ENCODE data around the gene EXOC3L4. TPM values are rescaled to one million over a fixed set of nuclear protein-coding genes. Genes with fewer than 3 reads are reported as not detected.
A peak's percentile ranks its signal among the peaks of the same experiment; 100 is the strongest.

EXOC3L4 gene
- total RNA-seq, 2 experiments from 2014 or later: not detected

GRCh38 chr14:103101963-103102688, 7.6 kb downstream of the EXOC3L4 start:
- peaks cover 37% of the 10 kb centered on the region for H3K27me3 Mint-ChIP-seq
- POLR2A ChIA-PET: no interaction called here
- DNase-seq (no peak), ATAC-seq (ENCODE audit: low read depth) (no peak)
- H3K27ac Mint-ChIP-seq: no peak overlapping the region
- H3K4me1 Mint-ChIP-seq: peaks cover 2% of the 10 kb centered on the region
- H3K9me3 Mint-ChIP-seq: no peaks in the 10 kb centered on the region
- no peaks in the 10 kb centered on the region for H3K36me3 Mint-ChIP-seq
- H3K4me3 Mint-ChIP-seq: no peak overlapping the region

DNA sequence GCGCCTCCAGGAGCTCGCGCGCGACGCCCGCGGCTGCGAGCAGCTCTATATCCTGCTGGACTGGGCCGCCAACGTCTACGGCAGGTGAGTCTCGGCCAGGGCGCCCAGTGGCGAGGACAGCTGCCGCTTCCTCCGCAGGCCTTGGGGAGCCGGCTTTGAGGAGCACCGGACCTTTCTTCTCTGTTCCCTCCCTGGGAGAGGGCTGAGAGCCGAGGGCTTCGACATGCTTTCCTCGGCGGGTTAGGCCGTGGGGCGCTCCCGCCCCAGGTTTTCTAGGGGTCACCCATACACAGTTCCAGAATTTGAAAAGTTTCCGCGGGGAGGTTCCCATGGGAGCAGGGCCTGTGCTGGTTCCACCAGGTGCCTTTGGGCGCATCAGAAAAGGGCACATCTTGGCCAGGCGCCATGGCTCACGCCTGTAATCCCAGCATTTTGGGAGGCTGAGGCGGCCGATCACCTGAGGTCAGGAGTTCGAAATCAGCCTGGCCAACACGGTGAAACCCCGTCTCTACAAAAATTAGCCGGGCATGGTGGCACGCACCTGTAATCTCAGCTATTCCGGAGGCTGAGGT, 8.2 kb downstream of the EXOC3L4 start:
- no peak overlapping the region for H3K4me3 Mint-ChIP-seq
- POLR2A ChIA-PET: no interaction called here

DNA sequence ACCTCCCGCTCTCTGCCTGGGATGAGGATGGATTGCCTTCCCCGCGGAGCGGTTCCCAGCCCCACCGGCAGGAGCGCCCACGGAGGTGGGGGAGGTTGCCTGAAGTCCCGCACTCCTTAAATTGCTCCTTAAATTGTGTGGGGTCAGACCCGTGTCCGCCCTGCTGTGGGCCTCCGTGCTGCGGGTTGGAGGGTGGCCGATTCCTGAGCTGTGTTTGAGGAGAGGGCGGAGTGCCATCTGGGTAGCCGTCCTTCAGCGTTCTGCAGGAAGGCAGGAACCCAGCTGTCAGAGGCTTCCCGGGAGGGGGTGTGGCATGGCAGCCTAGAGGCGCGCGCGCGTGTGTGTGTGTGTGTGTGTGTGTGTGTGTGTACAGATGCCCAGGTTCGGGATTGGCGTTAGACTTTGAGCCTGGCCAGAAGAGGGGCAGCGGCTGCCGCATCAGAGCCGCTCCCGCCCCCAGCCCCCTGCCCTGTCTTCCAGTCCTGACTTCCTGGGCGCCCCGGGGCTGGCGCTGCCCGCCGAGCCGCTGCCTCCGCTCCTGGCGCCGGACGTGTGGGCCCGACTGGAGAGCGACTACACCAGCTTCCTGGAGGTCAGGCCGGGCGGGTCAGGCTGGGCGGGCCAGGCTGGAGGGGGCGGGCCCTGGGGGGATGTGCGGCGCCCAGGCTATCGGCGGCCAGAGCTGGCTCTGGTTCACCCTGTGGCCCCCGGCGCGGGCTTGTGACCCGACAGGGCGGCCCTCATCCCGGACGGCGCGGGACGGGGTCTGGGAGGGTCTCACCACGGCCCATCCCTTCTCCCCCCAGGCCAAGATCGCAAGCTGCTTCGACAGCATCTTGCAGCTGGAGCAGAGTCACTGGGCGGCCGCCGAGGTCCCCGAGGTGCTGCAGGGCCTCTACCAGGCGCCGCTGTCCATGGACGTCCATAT, 9.2 kb downstream of the EXOC3L4 start:
- Mint-ChIP-seq H3K4me3 (no peak overlapping the region), H3K27ac (no peak overlapping the region), H3K27me3 (peaks cover 37% of the 10 kb centered on the region), H3K4me1 (peaks cover 2% of the 10 kb centered on the region), H3K9me3 (no peaks in the 10 kb centered on the region), H3K36me3 (no peaks in the 10 kb centered on the region)
- POLR2A ChIA-PET: no interaction called here
- ATAC-seq (ENCODE audit: low read depth): no peak
- DNase-seq: no peak

More for the DNA sequence above, 8.2 kb downstream of the EXOC3L4 start:
- no peaks in the 10 kb centered on the region for H3K9me3 Mint-ChIP-seq
- no peak for ATAC-seq (ENCODE audit: low read depth)
- peaks cover 2% of the 10 kb centered on the region for H3K4me1 Mint-ChIP-seq
- peaks cover 37% of the 10 kb centered on the region for H3K27me3 Mint-ChIP-seq
- H3K27ac Mint-ChIP-seq: no peak overlapping the region
- H3K36me3 Mint-ChIP-seq: no peaks in the 10 kb centered on the region
- no peak for DNase-seq

GRCh38 chr14:103104389-103104653, 9.8 kb downstream of the EXOC3L4 start:
- no peaks in the 10 kb centered on the region for H3K36me3 Mint-ChIP-seq
- POLR2A ChIA-PET: interaction anchor here (0.5 kb wide), 1 partner anchor 191 kb away, joined by 3 read pairs; no protein-coding TSS in a partner anchor
- no peak overlapping the region for H3K27ac Mint-ChIP-seq
- H3K4me1 Mint-ChIP-seq: peaks cover 2% of the 10 kb centered on the region
- H3K4me3 Mint-ChIP-seq: no peak overlapping the region
- H3K9me3 Mint-ChIP-seq: no peaks in the 10 kb centered on the region
- H3K27me3 Mint-ChIP-seq: peaks cover 37% of the 10 kb centered on the region
- DNase-seq (no peak), ATAC-seq (ENCODE audit: low read depth) (no peak)

DNA sequence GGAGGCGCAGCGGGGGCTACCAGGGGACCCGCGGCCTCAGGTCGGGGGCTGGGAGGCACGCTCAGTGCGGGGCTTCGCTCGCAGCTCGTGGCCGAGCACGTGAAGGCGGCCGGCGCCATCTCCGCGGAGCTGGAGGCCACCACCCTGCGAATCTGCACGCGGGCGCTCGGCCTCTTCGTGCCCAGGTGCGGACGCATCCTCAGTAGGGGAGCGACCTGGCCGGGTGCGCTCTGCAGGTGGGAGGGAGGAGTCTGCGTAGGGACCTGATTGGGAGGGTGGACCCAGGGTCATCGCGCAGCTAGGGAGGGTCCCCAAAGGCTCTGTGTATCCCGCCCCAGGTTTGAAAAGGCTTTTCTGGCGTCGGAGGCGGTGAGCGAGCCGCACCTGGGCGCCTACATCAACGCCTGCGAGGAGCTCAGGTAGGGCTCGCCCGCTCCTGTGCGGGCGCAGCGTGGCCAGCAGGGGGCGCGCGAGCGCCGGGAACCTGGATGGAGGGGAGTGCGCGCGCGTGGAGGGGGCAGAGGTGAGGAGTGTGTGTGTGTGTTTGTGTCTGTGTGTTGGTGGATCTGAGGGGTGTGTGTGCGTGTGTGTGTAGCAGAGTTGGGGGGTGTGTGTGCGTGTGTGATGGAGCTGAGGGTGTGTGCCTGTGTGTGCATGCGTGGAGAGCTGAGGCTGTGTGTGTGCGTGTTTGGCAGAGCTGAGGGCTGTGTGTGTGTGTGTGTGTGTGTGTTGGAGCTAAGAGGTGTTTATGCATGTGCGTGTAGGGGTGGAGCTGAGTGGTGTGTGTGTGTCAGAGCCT, 10.3 kb downstream of the EXOC3L4 start:
- Mint-ChIP-seq H3K27me3 (peaks cover 37% of the 10 kb centered on the region), H3K4me3 (no peak overlapping the region), H3K36me3 (no peaks in the 10 kb centered on the region), H3K27ac (no peak overlapping the region), H3K4me1 (peaks cover 2% of the 10 kb centered on the region), H3K9me3 (no peaks in the 10 kb centered on the region)
- POLR2A ChIA-PET: interaction anchor here (0.5 kb wide), 1 partner anchor 191 kb away, joined by 3 read pairs; no protein-coding TSS in a partner anchor
- ATAC-seq (ENCODE audit: low read depth) (peak; percentile 84), DNase-seq (peak; percentile 85)

- H3K9me3 Mint-ChIP-seq: no peaks in the 10 kb centered on the region
- DNase-seq (no peak), ATAC-seq (ENCODE audit: low read depth) (no peak)
- no peaks in the 10 kb centered on the region for H3K36me3 Mint-ChIP-seq
- peaks cover 2% of the 10 kb centered on the region for H3K4me1 Mint-ChIP-seq
- no peak overlapping the region for H3K27ac Mint-ChIP-seq
- H3K27me3 Mint-ChIP-seq: peaks cover 37% of the 10 kb centered on the region
- POLR2A ChIA-PET: no interaction called here
- no peak overlapping the region for H3K4me3 Mint-ChIP-seq
Measured at GRCh38 chr14:103105580-103106150, 11.1 kb downstream of the EXOC3L4 start.

GRCh38 chr14:103107455-103107854, 12.9 kb downstream of the EXOC3L4 start:
- ATAC-seq (ENCODE audit: low read depth): no peak
- Mint-ChIP-seq H3K27ac (no peak overlapping the region), H3K4me3 (no peak overlapping the region), H3K4me1 (peaks cover 4% of the 10 kb centered on the region), H3K36me3 (no peaks in the 10 kb centered on the region), H3K27me3 (peaks cover 24% of the 10 kb centered on the region), H3K9me3 (no peaks in the 10 kb centered on the region)
- POLR2A ChIA-PET: no interaction called here
- no peak for DNase-seq

- Mint-ChIP-seq H3K27me3 (peaks cover 19% of the 10 kb centered on the region), H3K36me3 (no peaks in the 10 kb centered on the region), H3K9me3 (no peaks in the 10 kb centered on the region), H3K4me1 (peaks cover 4% of the 10 kb centered on the region), H3K27ac (no peak overlapping the region), H3K4me3 (no peak overlapping the region)
- ATAC-seq (ENCODE audit: low read depth) (no peak), DNase-seq (no peak)
- POLR2A ChIA-PET: no interaction called here
Measured at GRCh38 chr14:103107941-103108748, 13.6 kb downstream of the EXOC3L4 start.

- Mint-ChIP-seq H3K27ac (no peak overlapping the region), H3K4me1 (peaks cover 4% of the 10 kb centered on the region), H3K9me3 (no peaks in the 10 kb centered on the region), H3K27me3 (peaks cover 13% of the 10 kb centered on the region), H3K4me3 (no peak overlapping the region), H3K36me3 (no peaks in the 10 kb centered on the region)
- POLR2A ChIA-PET: no interaction called here
- no peak for DNase-seq
- ATAC-seq (ENCODE audit: low read depth): no peak
Measured at GRCh38 chr14:103108749-103109207, 14.3 kb downstream of the EXOC3L4 start.

- H3K36me3 Mint-ChIP-seq: no peaks in the 10 kb centered on the region
- peaks cover 10% of the 10 kb centered on the region for H3K27me3 Mint-ChIP-seq
- no peak overlapping the region for H3K27ac Mint-ChIP-seq
- ATAC-seq (ENCODE audit: low read depth) (no peak), DNase-seq (no peak)
- POLR2A ChIA-PET: no interaction called here
- H3K4me1 Mint-ChIP-seq: peaks cover 5% of the 10 kb centered on the region
- no peak overlapping the region for H3K4me3 Mint-ChIP-seq
- no peaks in the 10 kb centered on the region for H3K9me3 Mint-ChIP-seq
Measured at GRCh38 chr14:103109535-103110441, 15.3 kb downstream of the EXOC3L4 start.

GRCh38 chr14:103110681-103111231, 16.2 kb downstream of the EXOC3L4 start:
- no peaks in the 10 kb centered on the region for H3K36me3 Mint-ChIP-seq
- peaks cover 8% of the 10 kb centered on the region for H3K4me1 Mint-ChIP-seq
- POLR2A ChIA-PET: no interaction called here
- no peak for DNase-seq
- H3K4me3 Mint-ChIP-seq: no peak overlapping the region
- ATAC-seq (ENCODE audit: low read depth): no peak
- H3K27ac Mint-ChIP-seq: no peak overlapping the region
- no peaks in the 10 kb centered on the region for H3K9me3 Mint-ChIP-seq
- H3K27me3 Mint-ChIP-seq: peaks cover under 1% of the 10 kb centered on the region

Data from activated naive CD8-positive, alpha-beta T cell treated with anti-CD3 and anti-CD28 coated beads, Interleukin-2, amount 10 ng/mL, durations not matched to agents 7 days and 5 days (primary cell).